Stimulated activated naive CD8-positive, alpha-beta T cell treated with anti-CD3 and anti-CD28 coated beads, Interleukin-15, amount 100 ng/mL, for 72 hours (primary cell): Measurements from ENCODE around the gene FRY.
"Not testable (repeated sequence)": the region's sequence is repeated elsewhere in the genome, so short reads cannot be mapped to it uniquely, and the experiment has no call there.

Source experiments
- ATAC-seq: fragments of 150-1000 bp; cut with Tn5 transposase; 2 replicates; pipeline ENCODE4 v1.10.0; 2021; ENCODE audit warnings: mild to moderate bottlenecking, moderate library complexity
- DNase-seq, 2 donors: peaks; one replicate each; pipeline ENCODE4 v3.0.0; 2021 to 2022
- H3K27ac Mint-ChIP-seq, 2 donors: one replicate each; pipeline ENCODE4 v1.8.0; 2022; ENCODE audit warnings: mild to moderate bottlenecking in 2 of 2, mixed read lengths in 2 of 2, moderate library complexity in 2 of 2
- H3K27me3 Mint-ChIP-seq: one replicate; pipeline ENCODE4 v1.8.0; 2022; ENCODE audit warnings: mixed read lengths
- H3K4me1 Mint-ChIP-seq: one replicate; pipeline ENCODE4 v1.8.0; 2022; ENCODE audit warnings: mild to moderate bottlenecking, mixed read lengths
- H3K4me3 Mint-ChIP-seq, 2 donors: one replicate each; pipeline ENCODE4 v1.8.0; 2022; ENCODE audit warnings: mild to moderate bottlenecking in 2 of 2, mixed read lengths in 2 of 2, moderate library complexity in 1 of 2
- H3K9me3 Mint-ChIP-seq, 2 donors: one replicate each; pipeline ENCODE4 v1.8.0; 2022; ENCODE audit warnings: mixed read lengths in 2 of 2

The FRY gene

GRCh38 chr13:32045537-32045936 is 14.0 kb downstream of the FRY start:
- peak overlapping the region; percentile 3 to 5 for H3K27ac Mint-ChIP-seq
- H3K4me1 Mint-ChIP-seq: peaks cover 26% of the 10 kb centered on the region
- ATAC-seq: no peak

GRCh38 chr13:32045982-32046785 is 14.6 kb downstream of the FRY start:
- Mint-ChIP-seq H3K27ac (peak overlapping the region; percentile 88 to 89), H3K4me1 (peaks cover 26% of the 10 kb centered on the region), H3K27me3 (no peaks in the 10 kb centered on the region), H3K9me3 (peaks cover 0 to 12% of the 10 kb centered on the region in 2 donors), H3K4me3 (peak overlapping the region in 1 of 2 donors; percentile 28)
- peak; percentile 49 for ATAC-seq
- DNase-seq: no peak

More at GRCh38 chr13:32045537-32045936, 14.0 kb downstream of the FRY start:
- no peaks in the 10 kb centered on the region for H3K27me3 Mint-ChIP-seq
- DNase-seq: no peak
- peaks cover 0 to 12% of the 10 kb centered on the region in 2 donors for H3K9me3 Mint-ChIP-seq
- no peak overlapping the region for H3K4me3 Mint-ChIP-seq

- DNase-seq (no peak), ATAC-seq (no peak)
- Mint-ChIP-seq H3K27me3 (no peaks in the 10 kb centered on the region), H3K4me3 (no peak overlapping the region), H3K27ac (no peak overlapping the region), H3K4me1 (peaks cover 26% of the 10 kb centered on the region), H3K9me3 (peaks cover 0 to 12% of the 10 kb centered on the region in 2 donors)
Observed at GRCh38 chr13:32047088-32047487, 15.5 kb downstream of the FRY start.

GRCh38 chr13:32047793-32048192 is 16.2 kb downstream of the FRY start:
- ATAC-seq (no peak), DNase-seq (no peak)
- H3K9me3 Mint-ChIP-seq: peaks cover 0 to 9% of the 10 kb centered on the region in 2 donors
- no peak overlapping the region for H3K4me3 Mint-ChIP-seq
- no peaks in the 10 kb centered on the region for H3K27me3 Mint-ChIP-seq
- H3K4me1 Mint-ChIP-seq: peaks cover 26% of the 10 kb centered on the region
- H3K27ac Mint-ChIP-seq: peak overlapping the region in 1 of 2 donors; percentile 67

GRCh38 chr13:32048816-32049215 is 17.2 kb downstream of the FRY start:
- Mint-ChIP-seq H3K27ac (no peak overlapping the region), H3K4me1 (peaks cover 26% of the 10 kb centered on the region), H3K27me3 (no peaks in the 10 kb centered on the region), H3K9me3 (peaks cover 0 to 6% of the 10 kb centered on the region in 2 donors), H3K4me3 (no peak overlapping the region)
- no peak for ATAC-seq
- DNase-seq: no peak

- no peak overlapping the region for H3K4me3 Mint-ChIP-seq
- peaks cover 0 to 6% of the 10 kb centered on the region in 2 donors for H3K9me3 Mint-ChIP-seq
- no peaks in the 10 kb centered on the region for H3K27me3 Mint-ChIP-seq
- no peak for ATAC-seq
- no peak for DNase-seq
- H3K4me1 Mint-ChIP-seq: peaks cover 22% of the 10 kb centered on the region
- H3K27ac Mint-ChIP-seq: no peak overlapping the region
Observed at GRCh38 chr13:32051156-32051555, 19.6 kb downstream of the FRY start.

DNA sequence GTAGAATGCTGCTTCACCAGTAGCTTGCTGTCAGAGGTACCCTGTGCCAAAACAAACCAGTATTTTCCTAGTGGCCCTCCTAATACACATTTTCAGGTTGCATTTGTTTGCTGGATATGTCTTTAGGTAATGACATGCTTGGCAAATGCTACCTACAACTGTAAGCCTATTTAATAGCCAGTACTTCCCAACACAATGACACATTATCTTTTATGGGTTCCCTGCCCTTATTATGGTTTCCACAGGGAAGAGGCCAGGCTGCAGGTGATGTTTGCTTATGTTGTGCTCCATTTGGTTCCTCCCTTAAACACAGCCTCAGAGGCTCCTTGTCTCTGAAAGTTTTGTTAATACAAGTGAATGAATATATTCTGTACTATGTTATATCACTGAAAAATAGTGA is 24.7 kb downstream of the FRY start:
- H3K4me3 Mint-ChIP-seq: no peak overlapping the region
- ATAC-seq: no peak
- DNase-seq: no peak
- no peak overlapping the region for H3K27ac Mint-ChIP-seq
- H3K27me3 Mint-ChIP-seq: no peaks in the 10 kb centered on the region
- no peaks in the 10 kb centered on the region for H3K9me3 Mint-ChIP-seq
- no peaks in the 10 kb centered on the region for H3K4me1 Mint-ChIP-seq

DNA sequence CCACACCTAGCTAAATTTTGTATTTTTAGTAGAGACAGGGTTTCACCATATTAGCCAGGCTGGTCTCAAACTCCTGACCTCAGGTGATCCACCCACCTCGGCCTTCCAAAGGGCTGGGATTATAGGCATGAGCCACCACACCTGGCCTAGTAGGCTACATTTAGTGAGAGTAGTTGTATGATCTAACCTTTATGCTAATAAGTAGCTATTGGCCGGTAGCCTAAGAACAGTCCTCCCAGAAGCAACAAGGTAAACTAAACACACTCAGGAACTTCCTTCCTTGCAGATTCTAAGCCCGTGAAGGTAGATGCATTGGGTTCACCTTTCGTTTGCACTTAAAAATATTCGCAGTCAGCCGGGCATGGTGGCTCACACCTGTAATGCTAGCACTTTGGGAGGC is 25.8 kb downstream of the FRY start:
- not testable (repeated sequence) for H3K9me3 Mint-ChIP-seq, H3K27ac Mint-ChIP-seq

GRCh38 chr13:32059511-32059984 is 28.0 kb downstream of the FRY start:
- Mint-ChIP-seq H3K4me1 (no peaks in the 10 kb centered on the region), H3K27ac (no peak overlapping the region)
- no peak for ATAC-seq

More for the DNA sequence above, 25.8 kb downstream of the FRY start:
- H3K4me3 Mint-ChIP-seq, H3K27me3 Mint-ChIP-seq, ATAC-seq, DNase-seq, H3K4me1 Mint-ChIP-seq: not testable (repeated sequence)

DNA sequence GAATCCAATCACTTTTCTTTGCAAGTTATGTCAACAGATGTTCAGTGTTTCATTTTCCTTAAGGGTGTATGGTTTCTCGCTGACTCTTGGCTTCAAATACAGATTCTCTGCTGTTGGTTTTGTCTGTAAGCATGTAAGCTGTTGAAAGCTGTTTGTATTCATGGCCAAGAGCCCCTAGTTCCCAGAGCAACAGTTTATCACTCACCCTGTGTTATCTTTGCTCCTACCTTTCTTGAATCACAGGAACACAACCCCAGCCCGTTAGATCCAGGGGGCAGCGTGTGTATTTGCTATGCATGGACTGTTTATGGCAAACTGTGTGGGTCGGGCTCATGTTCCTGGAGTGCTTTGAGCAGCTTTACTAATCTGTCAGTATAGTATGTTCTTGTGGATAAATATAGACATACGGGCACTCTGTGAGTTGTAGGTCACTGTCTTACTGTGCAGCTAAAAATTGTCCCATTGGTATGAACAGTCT is 28.9 kb downstream of the FRY start:
- Mint-ChIP-seq H3K27ac (no peak overlapping the region), H3K9me3 (no peaks in the 10 kb centered on the region), H3K4me3 (no peak overlapping the region), H3K27me3 (peaks cover 6% of the 10 kb centered on the region), H3K4me1 (no peaks in the 10 kb centered on the region)
- DNase-seq: no peak
- no peak for ATAC-seq

More at GRCh38 chr13:32059511-32059984, 28.0 kb downstream of the FRY start:
- no peak for DNase-seq
- no peak overlapping the region for H3K4me3 Mint-ChIP-seq
- H3K27me3 Mint-ChIP-seq: peaks cover 6% of the 10 kb centered on the region
- H3K9me3 Mint-ChIP-seq: no peaks in the 10 kb centered on the region

DNA sequence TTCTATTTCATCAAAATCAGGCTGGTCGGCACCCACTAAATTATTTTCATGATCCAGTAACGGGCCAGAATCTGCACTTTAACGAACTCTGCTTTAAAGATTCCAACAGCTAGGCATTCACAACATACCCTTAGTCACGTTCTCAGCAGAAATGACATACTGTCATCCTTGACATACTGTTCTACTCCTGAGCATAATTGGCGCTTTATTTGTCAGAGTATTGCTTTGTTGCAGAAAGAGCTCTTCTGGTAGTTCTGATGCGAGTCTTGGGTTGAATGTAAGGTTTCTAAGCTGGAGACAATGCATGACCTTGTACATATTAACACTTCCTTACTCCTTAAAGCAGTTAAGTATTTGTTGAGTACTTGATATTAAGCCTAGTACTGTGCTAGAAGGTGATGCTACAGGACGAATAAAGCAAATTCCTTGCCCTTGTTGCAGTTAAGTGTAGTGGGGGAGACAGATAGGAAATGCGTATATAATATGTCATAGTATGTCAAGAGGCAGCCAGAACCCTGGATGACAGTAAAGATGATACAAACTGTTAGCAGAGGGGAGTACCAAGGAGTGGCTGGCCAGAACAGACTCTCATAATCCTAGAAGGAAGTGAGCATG is 32.2 kb downstream of the FRY start:
- no peak overlapping the region for H3K4me3 Mint-ChIP-seq
- no peaks in the 10 kb centered on the region for H3K9me3 Mint-ChIP-seq
- DNase-seq: no peak
- ATAC-seq: no peak
- no peaks in the 10 kb centered on the region for H3K4me1 Mint-ChIP-seq
- peak overlapping the region in 1 of 2 donors; percentile 68 for H3K27ac Mint-ChIP-seq
- peaks cover 6% of the 10 kb centered on the region for H3K27me3 Mint-ChIP-seq

GRCh38 chr13:32067149-32067961 is 35.8 kb downstream of the FRY start:
- Mint-ChIP-seq H3K27ac (no peak overlapping the region), H3K4me3 (no peak overlapping the region), H3K9me3 (peaks cover 0 to 6% of the 10 kb centered on the region in 2 donors), H3K27me3 (peaks cover 6% of the 10 kb centered on the region), H3K4me1 (no peaks in the 10 kb centered on the region)
- no peak for ATAC-seq
- DNase-seq: no peak

GRCh38 chr13:32068255-32068654 is 36.7 kb downstream of the FRY start:
- ATAC-seq (no peak), DNase-seq (no peak)
- Mint-ChIP-seq H3K9me3 (peaks cover 0 to 6% of the 10 kb centered on the region in 2 donors), H3K27ac (no peak overlapping the region), H3K4me1 (no peaks in the 10 kb centered on the region), H3K4me3 (no peak overlapping the region), H3K27me3 (peaks cover 5% of the 10 kb centered on the region)

DNA sequence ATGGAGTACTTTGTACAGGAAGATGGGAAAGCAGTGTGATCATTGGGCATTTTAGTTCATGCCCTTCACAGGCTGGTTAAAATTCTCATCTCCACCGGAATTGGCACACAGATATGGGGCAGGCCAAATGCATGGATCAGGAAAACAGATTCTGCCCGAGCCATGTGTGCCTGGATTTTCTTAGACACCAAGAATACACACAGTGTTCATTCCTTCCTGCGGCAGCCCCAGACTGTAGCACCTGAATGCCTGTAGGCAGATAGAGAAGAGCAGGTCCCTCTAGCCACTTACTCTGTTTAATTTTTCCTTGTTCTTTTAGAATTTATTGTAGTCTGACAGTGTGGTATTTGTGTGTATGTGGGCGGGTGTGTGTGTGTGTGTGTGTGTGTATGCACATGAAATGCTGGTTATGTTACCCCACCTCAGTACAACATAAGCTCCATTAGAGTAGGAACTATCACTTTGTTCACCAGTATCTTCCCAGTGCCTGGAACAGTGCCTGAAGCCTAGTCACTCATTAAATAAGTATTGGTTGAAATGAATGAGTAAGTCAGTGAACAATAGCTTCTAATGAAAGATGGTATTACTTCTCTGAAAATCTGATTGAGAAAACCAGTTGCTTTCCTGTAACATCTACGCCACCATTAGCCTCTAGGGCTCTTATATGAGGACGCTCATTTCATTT is 41.7 kb downstream of the FRY start:
- peak overlapping the region in 1 of 2 donors; percentile 49 for H3K27ac Mint-ChIP-seq

More for the DNA sequence above, 41.7 kb downstream of the FRY start:
- Mint-ChIP-seq H3K4me3 (no peak overlapping the region), H3K4me1 (no peaks in the 10 kb centered on the region), H3K27me3 (no peaks in the 10 kb centered on the region), H3K9me3 (peaks cover 0 to 6% of the 10 kb centered on the region in 2 donors)
- no peak for ATAC-seq
- no peak for DNase-seq
